H54 (cell line): ENCODE data around the gene PIGN.

Experiments used
- DNase-seq: peaks from one replicate; pipeline ENCODE4 v3.0.0; 2011; ENCODE audit warnings: low spot score, mixed read lengths; ENCODE audit not compliant: insufficient read length
- FAIRE-seq: peaks from 3 replicates; lab custom pipeline; 2011; peaks lifted over from hg19 to GRCh38; lab: Jason Lieb, UNC
- POLR2A ChIP-seq: IDR thresholded peaks from 2 replicates; pipeline ENCODE4 v1.6.1; 2011; ENCODE audit warnings: low read depth, mild to moderate bottlenecking, low read length

The PIGN gene

GRCh38 chr18:62118328-62118727, 68.5 kb downstream of the PIGN start:
- DNase-seq, result no peak
- no peak for FAIRE-seq
- TF ChIP-seq POLR2A, result no peak

GRCh38 chr18:62109676-62110075, 77.2 kb downstream of the PIGN start:
- FAIRE-seq (no peak), DNase-seq (no peak)
- TF ChIP-seq POLR2A, result no peak

GRCh38 chr18:62107881-62108280, 79.0 kb downstream of the PIGN start:
- no peak for TF ChIP-seq POLR2A

GRCh38 chr18:62106271-62106670, 80.6 kb downstream of the PIGN start:
- DNase-seq (no peak), FAIRE-seq (no peak)
- TF ChIP-seq POLR2A, result no peak

More at GRCh38 chr18:62107881-62108280, 79.0 kb downstream of the PIGN start:
- DNase-seq, result no peak
- FAIRE-seq, result no peak

- FAIRE-seq, result no peak
- DNase-seq, result no peak
- no peak for TF ChIP-seq POLR2A
Measured at GRCh38 chr18:62105376-62105775, 81.5 kb downstream of the PIGN start.

- FAIRE-seq, result no peak
- DNase-seq, result no peak
- TF ChIP-seq POLR2A, result no peak
Measured at GRCh38 chr18:62102221-62102620, 84.6 kb downstream of the PIGN start.

GRCh38 chr18:62101321-62101721, 85.5 kb downstream of the PIGN start:
- FAIRE-seq (no peak), DNase-seq (no peak)
- TF ChIP-seq POLR2A, result no peak

GRCh38 chr18:62098960-62099359, 87.9 kb downstream of the PIGN start:
- no peak for TF ChIP-seq POLR2A
- DNase-seq (no peak), FAIRE-seq (no peak)

GRCh38 chr18:62097698-62098097, 89.2 kb downstream of the PIGN start:
- FAIRE-seq (no peak), DNase-seq (no peak)
- TF ChIP-seq POLR2A, result no peak

GRCh38 chr18:62091487-62092120, 95.3 kb downstream of the PIGN start:
- no peak for TF ChIP-seq POLR2A
- no peak for DNase-seq
- no peak for FAIRE-seq

GRCh38 chr18:62089174-62089573, 97.7 kb downstream of the PIGN start:
- TF ChIP-seq POLR2A, result no peak
- no peak for FAIRE-seq
- DNase-seq, result no peak

GRCh38 chr18:62088156-62088555, 98.7 kb downstream of the PIGN start:
- DNase-seq (no peak), FAIRE-seq (no peak)
- TF ChIP-seq POLR2A, result no peak

GRCh38 chr18:62085756-62086155, 101.1 kb downstream of the PIGN start:
- TF ChIP-seq POLR2A, result no peak
- no peak for FAIRE-seq
- no peak for DNase-seq

GRCh38 chr18:62081761-62082294, 105.0 kb downstream of the PIGN start:
- DNase-seq, result no peak
- no peak for FAIRE-seq
- TF ChIP-seq POLR2A, result no peak

- FAIRE-seq (no peak), DNase-seq (no peak)
- no peak for TF ChIP-seq POLR2A
Measured at GRCh38 chr18:62081248-62081647, 105.6 kb downstream of the PIGN start.
